RWPE1 (cell line): ENCODE results near the gene MYOG.

Experiments used
- CTCF ChIA-PET: fragments of 350-600 bp; sonication (Branson Sonifier 250); formaldehyde crosslinking; extraction: SDS; loops from one replicate; lab custom pipeline; 2021; lab: Yijun Ruan, JAX
- POLR2A ChIA-PET: fragments of 400-600 bp; formaldehyde crosslinking; extraction: SDS; loops from one replicate; lab custom pipeline; 2020; ENCODE audit warnings: antibody characterized with exemption; ENCODE audit not compliant: low non-redundant PET; lab: Yijun Ruan, JAX
- DNase-seq: peaks from one replicate; pipeline ENCODE4 v3.0.0; 2012; ENCODE audit warnings: low spot score
- H3K27ac ChIP-seq: fragments of 450-650 bp; 2 replicates; pipeline ENCODE4 v1.5.1; 2017
- TF ChIP-seq, protein P1 (sequence below): fragments of 450-650 bp; conservative IDR thresholded peaks from 2 replicates; pipeline ENCODE4 v1.5.1; 2017; ENCODE audit warnings: low read depth, mild to moderate bottlenecking

The MYOG gene

DNA sequence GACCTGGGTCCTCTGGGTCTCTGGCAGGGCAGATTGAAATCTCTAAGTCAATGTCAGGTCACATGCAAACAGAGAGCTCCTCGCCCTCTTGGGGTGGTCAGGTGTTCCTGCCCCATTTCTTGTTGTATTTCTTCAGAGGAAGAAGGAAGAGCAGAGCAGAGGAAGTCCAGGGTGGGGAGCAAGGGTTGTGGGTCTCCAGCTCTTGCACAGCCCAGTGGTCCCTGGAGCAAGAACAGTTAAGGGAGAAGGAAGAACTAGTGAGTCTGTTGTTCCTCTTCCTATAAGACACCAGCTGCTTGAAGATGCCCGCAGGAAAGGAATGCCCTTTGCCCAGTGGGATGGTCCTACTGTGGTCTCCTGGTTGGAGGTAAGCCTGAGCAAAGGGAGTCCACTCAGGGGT is 26.3 kb downstream of the MYOG start:
- ChIA-PET CTCF (interaction anchor here (0.8 kb wide), 1 partner anchor 69 kb away, joined by 3 read pairs; the partner anchor contains the start of gene ADORA1), POLR2A (interaction anchor here (0.7 kb wide), 1 partner anchor 30 kb away, joined by 4 read pairs; no protein-coding TSS in a partner anchor)
- TF ChIP-seq, protein P1, sequence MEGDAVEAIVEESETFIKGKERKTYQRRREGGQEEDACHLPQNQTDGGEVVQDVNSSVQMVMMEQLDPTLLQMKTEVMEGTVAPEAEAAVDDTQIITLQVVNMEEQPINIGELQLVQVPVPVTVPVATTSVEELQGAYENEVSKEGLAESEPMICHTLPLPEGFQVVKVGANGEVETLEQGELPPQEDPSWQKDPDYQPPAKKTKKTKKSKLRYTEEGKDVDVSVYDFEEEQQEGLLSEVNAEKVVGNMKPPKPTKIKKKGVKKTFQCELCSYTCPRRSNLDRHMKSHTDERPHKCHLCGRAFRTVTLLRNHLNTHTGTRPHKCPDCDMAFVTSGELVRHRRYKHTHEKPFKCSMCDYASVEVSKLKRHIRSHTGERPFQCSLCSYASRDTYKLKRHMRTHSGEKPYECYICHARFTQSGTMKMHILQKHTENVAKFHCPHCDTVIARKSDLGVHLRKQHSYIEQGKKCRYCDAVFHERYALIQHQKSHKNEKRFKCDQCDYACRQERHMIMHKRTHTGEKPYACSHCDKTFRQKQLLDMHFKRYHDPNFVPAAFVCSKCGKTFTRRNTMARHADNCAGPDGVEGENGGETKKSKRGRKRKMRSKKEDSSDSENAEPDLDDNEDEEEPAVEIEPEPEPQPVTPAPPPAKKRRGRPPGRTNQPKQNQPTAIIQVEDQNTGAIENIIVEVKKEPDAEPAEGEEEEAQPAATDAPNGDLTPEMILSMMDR, result no peak
- DNase-seq, result no peak
- no peak overlapping the region for H3K27ac ChIP-seq

DNA sequence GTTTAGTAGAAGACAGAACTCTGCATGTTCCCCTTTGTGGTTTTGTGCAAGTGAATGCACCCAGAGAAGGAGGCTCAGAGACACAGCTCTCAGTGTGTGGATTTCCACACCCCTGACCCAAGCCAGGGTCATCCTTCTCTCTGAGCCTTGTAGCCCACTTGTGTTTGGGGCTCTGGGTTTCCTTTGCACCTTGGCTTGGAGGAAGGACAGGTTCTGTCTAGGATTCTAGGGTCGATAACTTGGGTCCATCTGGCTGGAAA is 27.2 kb downstream of the MYOG start:
- CTCF ChIA-PET, result interaction anchor here (2.5 kb wide), 1 partner anchor 20 kb away, joined by 8 read pairs; no protein-coding TSS in a partner anchor
- no peak for DNase-seq
- POLR2A ChIA-PET, result no interaction called here

DNA sequence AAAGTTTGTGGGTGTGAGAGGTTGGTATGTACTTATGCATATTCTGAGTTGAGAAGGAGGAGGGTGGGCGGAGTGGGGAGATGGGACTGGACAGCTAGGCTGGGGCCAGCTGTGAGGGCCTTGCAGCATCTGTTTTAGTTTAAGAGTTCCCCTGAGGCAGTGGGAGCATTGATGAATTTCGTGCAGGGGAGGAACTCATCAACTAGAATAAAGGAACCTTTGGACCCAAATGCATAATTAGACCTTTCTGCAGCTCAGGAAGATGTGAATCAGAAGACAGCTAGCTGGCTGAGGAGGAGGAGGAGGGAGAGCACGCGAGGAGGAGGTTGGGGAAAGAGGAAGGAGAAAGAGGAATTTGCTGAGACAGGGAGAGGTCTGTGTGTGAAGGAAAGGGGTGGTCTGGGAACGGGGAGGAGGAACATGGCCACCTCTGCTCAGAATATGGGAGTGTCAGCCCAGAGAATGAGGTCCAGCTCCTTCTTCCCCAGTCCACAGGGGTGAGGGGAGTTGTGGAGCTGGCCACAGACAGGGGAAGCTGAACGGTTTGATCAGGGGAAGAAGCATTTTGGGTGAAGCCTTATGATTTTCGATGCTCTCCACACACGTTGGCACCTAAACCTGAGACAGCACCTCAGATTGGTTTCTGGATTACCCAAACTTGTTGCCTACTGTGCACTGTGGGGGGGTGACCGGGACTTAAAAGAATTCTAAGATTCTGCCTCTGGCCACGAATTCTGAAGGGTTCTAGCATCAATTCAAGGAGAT is 27.7 kb downstream of the MYOG start:
- POLR2A ChIA-PET, result no interaction called here
- CTCF ChIA-PET, result interaction anchor here (0.6 to 2.5 kb wide), 5 partner anchors 19 to 620 kb away, joined by 3 to 8 read pairs (median 3); no protein-coding TSS in a partner anchor
- DNase-seq, result no peak
- TF ChIP-seq, protein P1, result no peak
- H3K27ac ChIP-seq, result no peak overlapping the region

More for the DNA sequence above, 27.2 kb downstream of the MYOG start:
- H3K27ac ChIP-seq, result no peak overlapping the region
- TF ChIP-seq, protein P1, result no peak

DNA sequence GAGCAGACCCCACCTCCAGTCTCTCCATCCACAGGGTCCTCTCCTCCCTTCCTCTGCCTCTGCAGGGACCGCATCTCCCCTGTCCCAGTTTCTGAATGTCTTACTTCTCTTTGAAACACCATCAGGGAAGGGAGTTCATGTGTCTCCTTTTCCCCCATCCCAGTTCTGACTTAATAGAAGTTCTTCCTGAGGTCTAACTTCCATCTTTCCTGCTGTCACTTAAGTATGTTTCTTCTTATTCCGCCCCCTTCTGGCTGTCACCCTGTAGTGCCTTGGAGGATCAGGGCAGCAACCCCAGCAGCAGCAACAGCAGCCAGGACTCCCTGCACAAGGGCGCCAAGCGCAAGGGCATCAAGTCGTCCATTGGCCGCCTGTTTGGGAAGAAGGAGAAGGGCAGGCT is 29.3 kb downstream of the MYOG start:
- no peak for DNase-seq
- POLR2A ChIA-PET, result no interaction called here
- CTCF ChIA-PET, result interaction anchor here (0.6 to 2.5 kb wide), 6 partner anchors 10 to 405 kb away, joined by 3 to 8 read pairs (median 3); no protein-coding TSS in a partner anchor
- H3K27ac ChIP-seq, result no peak overlapping the region
- TF ChIP-seq, protein P1, result no peak

DNA sequence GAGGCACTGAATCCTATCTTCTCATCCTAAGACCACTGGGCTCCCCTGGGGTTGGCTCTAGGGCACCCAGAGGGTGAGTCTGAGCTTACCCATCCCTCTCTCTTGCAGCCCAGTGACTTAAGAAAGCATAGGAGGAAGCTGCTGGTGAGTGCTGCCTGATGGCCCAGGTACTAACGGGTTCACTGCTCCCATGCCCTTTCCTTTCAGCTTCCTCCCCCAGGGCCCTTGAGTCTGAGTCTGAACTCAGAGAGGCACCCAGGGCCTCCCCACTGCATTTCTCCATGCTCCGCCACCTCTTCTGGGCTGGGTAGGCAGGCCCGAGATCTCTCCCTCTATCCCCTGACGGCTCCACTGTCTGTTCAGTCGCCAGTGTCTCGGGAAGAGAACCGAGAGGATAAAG is 29.8 kb downstream of the MYOG start:
- DNase-seq, result no peak
- POLR2A ChIA-PET, result no interaction called here
- CTCF ChIA-PET, result interaction anchor here (0.6 to 1.5 kb wide), 7 partner anchors 16 to 406 kb away, joined by 3 to 16 read pairs (median 4); no protein-coding TSS in a partner anchor
- no peak overlapping the region for H3K27ac ChIP-seq
- TF ChIP-seq, protein P1, result no peak

DNA sequence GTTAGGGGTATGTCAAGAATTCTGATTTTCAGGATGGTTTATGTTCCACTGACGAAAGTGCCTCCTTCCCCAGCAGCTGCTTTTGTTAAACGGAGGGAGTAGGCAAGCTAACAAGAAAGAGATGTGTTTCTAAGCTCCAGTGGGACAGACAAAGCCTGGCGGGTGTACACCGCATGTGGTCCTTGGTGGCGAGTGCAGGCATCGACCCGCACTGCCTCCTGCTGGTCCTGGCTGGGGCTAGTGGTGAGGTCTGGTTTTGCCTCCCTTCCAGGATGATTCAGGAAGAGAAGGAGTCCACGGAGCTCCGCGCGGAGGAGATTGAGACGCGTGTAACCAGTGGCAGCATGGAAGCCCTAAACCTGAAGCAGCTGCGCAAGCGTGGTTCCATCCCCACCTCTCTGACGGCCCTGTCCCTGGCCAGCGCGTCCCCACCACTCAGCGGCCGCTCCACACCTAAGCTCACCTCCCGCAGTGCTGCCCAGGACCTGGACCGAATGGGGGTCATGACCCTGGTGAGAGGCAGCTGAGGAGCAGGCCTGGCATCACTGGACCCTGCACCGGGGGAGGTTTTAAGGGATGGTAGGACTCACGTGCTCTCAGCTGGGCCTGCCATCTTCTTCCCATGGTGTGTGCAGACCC is 30.5 kb downstream of the MYOG start:
- TF ChIP-seq, protein P1, result no peak
- ChIA-PET POLR2A (no interaction called here), CTCF (interaction anchor here (0.5 to 1.5 kb wide), 9 partner anchors 13 to 214 kb away, joined by 3 to 16 read pairs (median 3); no protein-coding TSS in a partner anchor)
- no peak overlapping the region for H3K27ac ChIP-seq
- no peak for DNase-seq
